SK-N-SH (cell line): ENCODE measurements around the gene PRELP. TPM values are rescaled to one million over a fixed set of nuclear protein-coding genes. Genes with fewer than 3 reads are reported as not detected.

Experiments
- CTCF ChIA-PET: fragments of 300-600, 350-600 bp; formaldehyde crosslinking; extraction: SDS; loops from one replicate; lab custom pipeline; 2021; lab: Yijun Ruan, JAX
- POLR2A ChIA-PET: fragments of 350-600 bp; sonication (Branson Sonifier 250); formaldehyde crosslinking; extraction: SDS; loops from one replicate; lab custom pipeline; 2020; ENCODE audit warnings: antibody characterized with exemption, inconsistent platforms; lab: Yijun Ruan, JAX
- DNase-seq: peaks from one replicate; pipeline ENCODE4 v3.0.0; 2012
- H2AFZ ChIP-seq: fragments of 200-600 bp; sonication (generic); 2 replicates; pipeline ENCODE4 v1.8.1; 2016; ENCODE audit warnings: antibody characterized with exemption, mild to moderate bottlenecking, low read depth
- H3F3A ChIP-seq: fragments of 200-600 bp; sonication (generic); replicated peaks from 2 replicates; pipeline ENCODE3; 2016; ENCODE audit warnings: antibody characterized with exemption, mild to moderate bottlenecking; ENCODE audit not compliant: insufficient read depth
- H3K27ac ChIP-seq, 2 experiments: fragments of 200-500 bp in 1 of 2; fragments of 200-600 bp in 1 of 2; sonication (Bioruptor generic) in 1 of 2; sonication (generic), shearing (Covaris generic) in 1 of 2; 2 replicates each; pipeline versions ENCODE4 v1.5.1 to v1.6.1; 2014 to 2016; ENCODE audit warnings: low read depth in 2 of 2, inconsistent platforms in 1 of 2, low read length in 1 of 2, mild to moderate bottlenecking in 1 of 2, mixed read lengths in 1 of 2
- H3K27me3 ChIP-seq: fragments of 200-600 bp; sonication (generic), shearing (Covaris generic); 2 replicates; pipeline ENCODE4 v1.6.1; 2016; ENCODE audit warnings: mixed run types; ENCODE audit not compliant: insufficient read depth
- H3K36me3 ChIP-seq, 2 experiments: fragments of 200-500 bp in 1 of 2; fragments of 200-600 bp in 1 of 2; sonication (Bioruptor generic) in 1 of 2; sonication (generic) in 1 of 2; replicated peaks in 1 of 2; 2 replicates each; pipeline versions ENCODE3 to v1.5.1; 2014 to 2016; ENCODE audit warnings: low read length in 1 of 2, mild to moderate bottlenecking in 1 of 2; ENCODE audit not compliant: insufficient read depth in 2 of 2, control insufficient read depth in 1 of 2
- H3K4me1 ChIP-seq, 2 experiments: fragments of 200-500 bp in 1 of 2; fragments of 200-600 bp in 1 of 2; sonication (Bioruptor generic) in 1 of 2; sonication (generic), shearing (Covaris generic) in 1 of 2; 2 replicates each; pipeline versions ENCODE4 v1.5.1 to v1.6.1; 2014 to 2016; ENCODE audit warnings: low read depth in 1 of 2, low read length in 1 of 2, mixed run types in 1 of 2; ENCODE audit not compliant: insufficient read depth in 2 of 2, control insufficient read depth in 1 of 2
- H3K4me2 ChIP-seq: fragments of 200-600 bp; sonication (generic), shearing (Covaris generic); 2 replicates; pipeline ENCODE4 v1.6.1; 2017; ENCODE audit warnings: mixed run types
- H3K4me3 ChIP-seq, 2 experiments: fragments of 200-500 bp in 1 of 2; fragments of 200-600 bp in 1 of 2; sonication (Bioruptor generic) in 1 of 2; sonication (generic), shearing (Covaris generic) in 1 of 2; 2 replicates each; pipeline versions ENCODE4 v1.5.1 to v1.8.1; 2014 to 2016; ENCODE audit warnings: low read depth in 2 of 2, inconsistent platforms in 1 of 2, low read length in 1 of 2, mild to moderate bottlenecking in 1 of 2, mixed read lengths in 1 of 2, moderate library complexity in 1 of 2
- H3K79me2 ChIP-seq: fragments of 200-600 bp; sonication (generic); 2 replicates; pipeline ENCODE4 v1.8.1; 2017; ENCODE audit warnings: mild to moderate bottlenecking; ENCODE audit not compliant: insufficient read depth
- H3K9ac ChIP-seq: fragments of 200-600 bp; sonication (generic); 2 replicates; pipeline ENCODE4 v1.6.1; 2017; ENCODE audit warnings: mixed run types
- H3K9me2 ChIP-seq: fragments of 200-600 bp; sonication (generic); 2 replicates; pipeline ENCODE4 v1.6.1; 2017; ENCODE audit warnings: mixed run types
- H3K9me3 ChIP-seq: fragments of 200-600 bp; sonication (generic); 2 replicates; pipeline ENCODE4 v1.6.1; 2017; ENCODE audit warnings: mixed run types, mild to moderate bottlenecking, moderate library complexity
- H4K20me1 ChIP-seq: fragments of 200-600 bp; sonication (generic); 2 replicates; pipeline ENCODE4 v1.6.1; 2017; ENCODE audit warnings: mild to moderate bottlenecking, mixed run types; ENCODE audit not compliant: insufficient read depth
- CHD2 ChIP-seq: fragments of 150-350 bp; IDR thresholded peaks from 2 replicates; pipeline ENCODE4 v1.6.1; 2018; ENCODE audit warnings: low read length; ENCODE audit not compliant: partially characterized antibody
- ELF1 ChIP-seq: IDR thresholded peaks from 2 replicates; pipeline ENCODE4 v1.4.0; 2012
- EP300 ChIP-seq, 2 experiments: IDR thresholded peaks; 2 replicates each; pipeline versions ENCODE4 v1.4.0 to v1.6.1; 2012; ENCODE audit warnings: borderline replicate concordance in 1 of 2, low read depth in 1 of 2, low read length in 1 of 2
- EZH2phosphoT487 ChIP-seq: fragments of 200-600 bp; sonication (generic); IDR thresholded peaks from 2 replicates; pipeline ENCODE4 v1.6.1; 2017; ENCODE audit warnings: low read depth, mixed run types, mild to moderate bottlenecking, antibody characterized with exemption, moderate library complexity, borderline replicate concordance
- FOSL2 ChIP-seq: IDR thresholded peaks from 2 replicates; pipeline ENCODE4 v1.4.0; 2012; ENCODE audit warnings: low read depth, mild to moderate bottlenecking, moderate library complexity, borderline replicate concordance
- FOXJ3 ChIP-seq: sonication (generic); formaldehyde crosslinking; IDR thresholded peaks from 2 replicates; pipeline ENCODE4 v1.5.1; 2020; ENCODE audit warnings: mild to moderate bottlenecking, missing genetic modification reagents
- FOXM1 ChIP-seq: IDR thresholded peaks from 2 replicates; pipeline ENCODE4 v1.4.0; 2012; ENCODE audit warnings: low read depth, mild to moderate bottlenecking
- GABPA ChIP-seq: IDR thresholded peaks from 2 replicates; pipeline ENCODE4 v1.4.0; 2012; ENCODE audit warnings: low read depth, mild to moderate bottlenecking
- GATA2 ChIP-seq: sonication (generic); formaldehyde crosslinking; IDR thresholded peaks from 2 replicates; pipeline ENCODE4 v1.5.0; 2020; ENCODE audit warnings: mild to moderate bottlenecking, missing genetic modification reagents
- MEF2A ChIP-seq: IDR thresholded peaks from 2 replicates; pipeline ENCODE4 v1.4.0; 2012; ENCODE audit warnings: low read depth, borderline replicate concordance
- MXI1 ChIP-seq: IDR thresholded peaks from 2 replicates; pipeline ENCODE4 v1.6.1; 2012; ENCODE audit warnings: mild to moderate bottlenecking, low read depth, low read length, improper control_type of control experiment
- NRF1 ChIP-seq: IDR thresholded peaks from 2 replicates; pipeline ENCODE4 v1.6.1; 2012; ENCODE audit warnings: low read depth, mild to moderate bottlenecking, low read length
- POLR2AphosphoS5 ChIP-seq: IDR thresholded peaks from 2 replicates; pipeline ENCODE4 v1.6.1; 2012; ENCODE audit warnings: low read depth, low read length
- RAD21 ChIP-seq: IDR thresholded peaks from 2 replicates; pipeline ENCODE4 v1.6.1; 2012; ENCODE audit warnings: mild to moderate bottlenecking, low read length
- RXRA ChIP-seq: IDR thresholded peaks from 2 replicates; pipeline ENCODE4 v1.4.0; 2012; ENCODE audit warnings: low read depth, mild to moderate bottlenecking, borderline replicate concordance
- SIN3A ChIP-seq: IDR thresholded peaks from 2 replicates; pipeline ENCODE4 v1.6.1; 2012; ENCODE audit warnings: low read depth, mild to moderate bottlenecking, low read length, moderate library complexity, borderline replicate concordance
- TAF1 ChIP-seq: IDR thresholded peaks from 2 replicates; pipeline ENCODE4 v1.6.1; 2012; ENCODE audit warnings: low read depth, mild to moderate bottlenecking, low read length, moderate library complexity, borderline replicate concordance
- TCF12 ChIP-seq: IDR thresholded peaks from 2 replicates; pipeline ENCODE4 v1.4.0; 2012
- TEAD4 ChIP-seq: IDR thresholded peaks from 2 replicates; pipeline ENCODE4 v1.4.0; 2012; ENCODE audit warnings: mild to moderate bottlenecking, borderline replicate concordance; ENCODE audit not compliant: insufficient read depth
- YY1 ChIP-seq: IDR thresholded peaks from 2 replicates; pipeline ENCODE4 v1.4.0; 2012; ENCODE audit warnings: low read depth, mild to moderate bottlenecking
- WGBS: methylation state at CpG from one replicate; pipeline ENCODE4 v1.1.6; 2017; ENCODE audit warnings: low lambda C conversion rate; 5-methylcytosine and 5-hydroxymethylcytosine counted together
- polyA plus RNA-seq, 3 experiments: library from polyadenylated mRNA; depleted of rRNA; stranded (reverse); fragments of >200 nt; gene quantifications; 2 replicates each; pipeline ENCODE4 v1.2.3, GENCODE V29; 2012
- TF ChIP-seq, protein P1 (sequence below): IDR thresholded peaks from 2 replicates; pipeline ENCODE4; 2012
- TF ChIP-seq, protein P2 (sequence below): fragments of 150-350 bp; IDR thresholded peaks from 2 replicates; pipeline ENCODE4 v1.6.1; 2016; ENCODE audit warnings: mild to moderate bottlenecking, low read depth, low read length
- TF ChIP-seq, protein P3 (sequence below): IDR thresholded peaks from 2 replicates; pipeline ENCODE4 v1.4.0; 2012; ENCODE audit warnings: low read depth, borderline replicate concordance
- TF ChIP-seq, protein P4 (sequence below): IDR thresholded peaks from 2 replicates; pipeline ENCODE4 v1.6.1; 2012; ENCODE audit warnings: mild to moderate bottlenecking, low read depth, low read length, moderate library complexity
- TF ChIP-seq, protein P5 (sequence below): IDR thresholded peaks from 2 replicates; pipeline ENCODE4 v1.4.0; 2012; ENCODE audit warnings: low read depth

The PRELP gene
- polyA plus RNA-seq, 1 of the 3 experiments (the other 2 are of a cell fraction): 0.48 TPM

DNA sequence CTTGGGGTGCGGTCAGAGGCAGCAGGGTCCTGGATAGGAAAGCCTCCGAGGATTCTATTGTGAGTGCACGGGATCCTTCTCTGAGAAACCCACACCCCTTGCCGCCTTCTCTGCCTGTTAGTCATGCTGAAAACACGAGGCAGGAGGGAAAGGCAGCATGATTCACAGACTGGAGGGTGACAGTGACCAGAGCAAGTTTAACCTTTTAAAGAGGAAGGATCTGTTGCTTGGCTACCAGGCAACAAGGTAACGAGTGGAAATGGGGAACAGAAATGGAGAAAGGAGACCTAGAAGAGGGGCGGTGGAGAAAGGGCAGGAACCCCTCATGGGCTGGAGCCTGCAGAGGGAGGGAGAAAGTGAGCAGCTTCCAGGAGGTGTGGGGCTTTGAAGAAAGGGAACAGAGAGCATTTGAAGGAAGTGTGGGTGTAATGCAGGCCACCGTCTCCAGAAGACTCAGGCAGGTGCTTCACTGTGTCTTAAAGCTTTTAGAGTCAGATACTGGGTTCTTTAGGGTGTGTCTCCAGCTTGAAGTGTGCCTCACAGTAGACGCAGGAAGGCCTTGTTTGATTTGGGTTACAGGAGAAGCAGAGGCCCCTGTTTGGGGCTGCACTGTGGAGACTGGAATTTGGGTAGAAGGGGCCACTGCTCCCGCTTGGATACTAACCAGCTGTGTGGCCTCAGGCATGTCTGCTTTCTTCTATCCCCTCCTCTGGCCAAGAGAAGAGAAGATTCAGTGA is 37.4 kb downstream of the PRELP start:
- peaks cover 4% of the 10 kb centered on the region; the same call in 1 of the 2 replicates for H3K79me2 ChIP-seq
- H3K9ac ChIP-seq: peak overlapping the region; percentile 82
- no peak overlapping the region for H3K4me3 ChIP-seq
- no peaks in the 10 kb centered on the region for H3K36me3 ChIP-seq
- peak overlapping the region; percentile 72 to 99 for H3K27ac ChIP-seq
- no peaks in the 10 kb centered on the region for H4K20me1 ChIP-seq
- DNase-seq: no peak
- H3K9me2 ChIP-seq: no peaks in the 10 kb centered on the region
- WGBS: 14% methylated on average over 9 of the region's 10 CpGs
- H3K27me3 ChIP-seq: no peaks in the 10 kb centered on the region
- H3F3A ChIP-seq: peaks cover 17% of the 10 kb centered on the region
- peaks cover 28 to 36% of the 10 kb centered on the region in 2 experiments for H3K4me1 ChIP-seq
- no peak overlapping the region for H2AFZ ChIP-seq
- no peaks in the 10 kb centered on the region for H3K9me3 ChIP-seq
- CTCF ChIA-PET: interaction anchor here (2.1 to 10.1 kb wide), 3 partner anchors 8 to 189 kb away, joined by 8 to 49 read pairs (median 20); no protein-coding TSS in a partner anchor
- H3K4me2 ChIP-seq: peak overlapping the region; percentile 75
- POLR2A ChIA-PET: no interaction called here
- TF ChIP-seq FOXJ3 (CRISPR knock-in tag): no peak
- TF ChIP-seq TEAD4: peak; percentile 79; the same call in 1 of the 2 replicates
- TF ChIP-seq, protein P1, sequence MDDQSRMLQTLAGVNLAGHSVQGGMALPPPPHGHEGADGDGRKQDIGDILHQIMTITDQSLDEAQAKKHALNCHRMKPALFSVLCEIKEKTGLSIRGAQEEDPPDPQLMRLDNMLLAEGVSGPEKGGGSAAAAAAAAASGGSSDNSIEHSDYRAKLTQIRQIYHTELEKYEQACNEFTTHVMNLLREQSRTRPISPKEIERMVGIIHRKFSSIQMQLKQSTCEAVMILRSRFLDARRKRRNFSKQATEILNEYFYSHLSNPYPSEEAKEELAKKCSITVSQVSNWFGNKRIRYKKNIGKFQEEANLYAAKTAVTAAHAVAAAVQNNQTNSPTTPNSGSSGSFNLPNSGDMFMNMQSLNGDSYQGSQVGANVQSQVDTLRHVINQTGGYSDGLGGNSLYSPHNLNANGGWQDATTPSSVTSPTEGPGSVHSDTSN: peak; percentile 92
- peak; percentile 23; the same call in 1 of the 2 replicates for TF ChIP-seq TAF1
- TF ChIP-seq, protein P2, sequence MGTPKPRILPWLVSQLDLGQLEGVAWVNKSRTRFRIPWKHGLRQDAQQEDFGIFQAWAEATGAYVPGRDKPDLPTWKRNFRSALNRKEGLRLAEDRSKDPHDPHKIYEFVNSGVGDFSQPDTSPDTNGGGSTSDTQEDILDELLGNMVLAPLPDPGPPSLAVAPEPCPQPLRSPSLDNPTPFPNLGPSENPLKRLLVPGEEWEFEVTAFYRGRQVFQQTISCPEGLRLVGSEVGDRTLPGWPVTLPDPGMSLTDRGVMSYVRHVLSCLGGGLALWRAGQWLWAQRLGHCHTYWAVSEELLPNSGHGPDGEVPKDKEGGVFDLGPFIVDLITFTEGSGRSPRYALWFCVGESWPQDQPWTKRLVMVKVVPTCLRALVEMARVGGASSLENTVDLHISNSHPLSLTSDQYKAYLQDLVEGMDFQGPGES: no peak
- TF ChIP-seq ELF1: no peak
- TF ChIP-seq RAD21: no peak
- TF ChIP-seq TCF12: peak; percentile 97
- peak in 1 of 2 experiments; percentile 95; a peak in 2 of 4 replicates for TF ChIP-seq EP300 (IDR thresholded peaks at IDR 0.05; ENCODE audit: borderline replicate concordance in 1 of 2, low read depth in 1 of 2, low read length in 1 of 2)
- 0 out of 2 replicates have a peak, but pooled peaks have one; percentile 24 for TF ChIP-seq MXI1
- no peak for TF ChIP-seq GABPA
- no peak for TF ChIP-seq GATA2
- peak; percentile 56; the same call in 1 of the 2 replicates for TF ChIP-seq MEF2A
- TF ChIP-seq FOSL2: peak; percentile 98
- 0 out of 2 replicates have a peak, but pooled peaks have one; percentile 31 for TF ChIP-seq SIN3A
- TF ChIP-seq FOXM1: peak; percentile 83
- TF ChIP-seq, protein P3, sequence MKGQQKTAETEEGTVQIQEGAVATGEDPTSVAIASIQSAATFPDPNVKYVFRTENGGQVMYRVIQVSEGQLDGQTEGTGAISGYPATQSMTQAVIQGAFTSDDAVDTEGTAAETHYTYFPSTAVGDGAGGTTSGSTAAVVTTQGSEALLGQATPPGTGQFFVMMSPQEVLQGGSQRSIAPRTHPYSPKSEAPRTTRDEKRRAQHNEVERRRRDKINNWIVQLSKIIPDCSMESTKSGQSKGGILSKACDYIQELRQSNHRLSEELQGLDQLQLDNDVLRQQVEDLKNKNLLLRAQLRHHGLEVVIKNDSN: no peak
- TF ChIP-seq NRF1: no peak
- no peak for TF ChIP-seq CHD2
- peak; percentile 86; the same call in 1 of the 2 replicates for TF ChIP-seq POLR2AphosphoS5
- peak; percentile 82; the same call in 1 of the 2 replicates for TF ChIP-seq RXRA
- TF ChIP-seq, protein P4, sequence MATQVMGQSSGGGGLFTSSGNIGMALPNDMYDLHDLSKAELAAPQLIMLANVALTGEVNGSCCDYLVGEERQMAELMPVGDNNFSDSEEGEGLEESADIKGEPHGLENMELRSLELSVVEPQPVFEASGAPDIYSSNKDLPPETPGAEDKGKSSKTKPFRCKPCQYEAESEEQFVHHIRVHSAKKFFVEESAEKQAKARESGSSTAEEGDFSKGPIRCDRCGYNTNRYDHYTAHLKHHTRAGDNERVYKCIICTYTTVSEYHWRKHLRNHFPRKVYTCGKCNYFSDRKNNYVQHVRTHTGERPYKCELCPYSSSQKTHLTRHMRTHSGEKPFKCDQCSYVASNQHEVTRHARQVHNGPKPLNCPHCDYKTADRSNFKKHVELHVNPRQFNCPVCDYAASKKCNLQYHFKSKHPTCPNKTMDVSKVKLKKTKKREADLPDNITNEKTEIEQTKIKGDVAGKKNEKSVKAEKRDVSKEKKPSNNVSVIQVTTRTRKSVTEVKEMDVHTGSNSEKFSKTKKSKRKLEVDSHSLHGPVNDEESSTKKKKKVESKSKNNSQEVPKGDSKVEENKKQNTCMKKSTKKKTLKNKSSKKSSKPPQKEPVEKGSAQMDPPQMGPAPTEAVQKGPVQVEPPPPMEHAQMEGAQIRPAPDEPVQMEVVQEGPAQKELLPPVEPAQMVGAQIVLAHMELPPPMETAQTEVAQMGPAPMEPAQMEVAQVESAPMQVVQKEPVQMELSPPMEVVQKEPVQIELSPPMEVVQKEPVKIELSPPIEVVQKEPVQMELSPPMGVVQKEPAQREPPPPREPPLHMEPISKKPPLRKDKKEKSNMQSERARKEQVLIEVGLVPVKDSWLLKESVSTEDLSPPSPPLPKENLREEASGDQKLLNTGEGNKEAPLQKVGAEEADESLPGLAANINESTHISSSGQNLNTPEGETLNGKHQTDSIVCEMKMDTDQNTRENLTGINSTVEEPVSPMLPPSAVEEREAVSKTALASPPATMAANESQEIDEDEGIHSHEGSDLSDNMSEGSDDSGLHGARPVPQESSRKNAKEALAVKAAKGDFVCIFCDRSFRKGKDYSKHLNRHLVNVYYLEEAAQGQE: no peak; the same call in 1 of the 2 replicates
- TF ChIP-seq YY1: no peak
- TF ChIP-seq, protein P5, sequence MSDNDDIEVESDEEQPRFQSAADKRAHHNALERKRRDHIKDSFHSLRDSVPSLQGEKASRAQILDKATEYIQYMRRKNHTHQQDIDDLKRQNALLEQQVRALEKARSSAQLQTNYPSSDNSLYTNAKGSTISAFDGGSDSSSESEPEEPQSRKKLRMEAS: peak; percentile 99
- TF ChIP-seq EZH2phosphoT487: no peak
